Hepatic stellate cell (primary cell): ENCODE data around the gene DSP.

Experiments
- DNase-seq: peaks from one replicate; pipeline ENCODE4 v3.0.0; 2011; ENCODE audit warnings: low spot score

DSP gene

GRCh38 chr6:7591770-7592169, 50.3 kb downstream of the DSP start:
- no peak for DNase-seq

GRCh38 chr6:7593229-7593628, 51.8 kb downstream of the DSP start:
- no peak for DNase-seq

GRCh38 chr6:7594579-7595125, 53.2 kb downstream of the DSP start:
- no peak for DNase-seq

- no peak for DNase-seq
Observed at GRCh38 chr6:7604003-7604402, 62.5 kb downstream of the DSP start.

- no peak for DNase-seq
Observed at GRCh38 chr6:7604506-7604905, 63.0 kb downstream of the DSP start.

- DNase-seq: peak; percentile 29
Observed at GRCh38 chr6:7615611-7616383, 74.3 kb downstream of the DSP start.

- DNase-seq: no peak
Observed at GRCh38 chr6:7617801-7618764, 76.6 kb downstream of the DSP start.

- DNase-seq: no peak
Observed at GRCh38 chr6:7621761-7622160, 80.3 kb downstream of the DSP start.

- DNase-seq: no peak
Observed at GRCh38 chr6:7624796-7625710, 83.6 kb downstream of the DSP start.

- DNase-seq: no peak
Observed at GRCh38 chr6:7628479-7628878, 87.0 kb downstream of the DSP start.

- DNase-seq: no peak
Observed at GRCh38 chr6:7628909-7629308, 87.4 kb downstream of the DSP start.

GRCh38 chr6:7629321-7629720, 87.8 kb downstream of the DSP start:
- no peak for DNase-seq

- DNase-seq: no peak
Observed at GRCh38 chr6:7630792-7631191, 89.3 kb downstream of the DSP start.

- DNase-seq: no peak
Observed at GRCh38 chr6:7631466-7631865, 90.0 kb downstream of the DSP start.

- DNase-seq: no peak
Observed at GRCh38 chr6:7632501-7633290, 91.2 kb downstream of the DSP start.

- no peak for DNase-seq
Observed at GRCh38 chr6:7633361-7633760, 91.9 kb downstream of the DSP start.

- no peak for DNase-seq
Observed at GRCh38 chr6:7636151-7636550, 94.7 kb downstream of the DSP start.
